ENCODE results near the gene FKBP2.
A peak's percentile ranks its signal among the peaks of the same experiment; 100 is the strongest.
"Not testable (repeated sequence)": the region's sequence is repeated elsewhere in the genome, so short reads cannot be mapped to it uniquely, and the experiment has no call there.

FKBP2 gene

DNA sequence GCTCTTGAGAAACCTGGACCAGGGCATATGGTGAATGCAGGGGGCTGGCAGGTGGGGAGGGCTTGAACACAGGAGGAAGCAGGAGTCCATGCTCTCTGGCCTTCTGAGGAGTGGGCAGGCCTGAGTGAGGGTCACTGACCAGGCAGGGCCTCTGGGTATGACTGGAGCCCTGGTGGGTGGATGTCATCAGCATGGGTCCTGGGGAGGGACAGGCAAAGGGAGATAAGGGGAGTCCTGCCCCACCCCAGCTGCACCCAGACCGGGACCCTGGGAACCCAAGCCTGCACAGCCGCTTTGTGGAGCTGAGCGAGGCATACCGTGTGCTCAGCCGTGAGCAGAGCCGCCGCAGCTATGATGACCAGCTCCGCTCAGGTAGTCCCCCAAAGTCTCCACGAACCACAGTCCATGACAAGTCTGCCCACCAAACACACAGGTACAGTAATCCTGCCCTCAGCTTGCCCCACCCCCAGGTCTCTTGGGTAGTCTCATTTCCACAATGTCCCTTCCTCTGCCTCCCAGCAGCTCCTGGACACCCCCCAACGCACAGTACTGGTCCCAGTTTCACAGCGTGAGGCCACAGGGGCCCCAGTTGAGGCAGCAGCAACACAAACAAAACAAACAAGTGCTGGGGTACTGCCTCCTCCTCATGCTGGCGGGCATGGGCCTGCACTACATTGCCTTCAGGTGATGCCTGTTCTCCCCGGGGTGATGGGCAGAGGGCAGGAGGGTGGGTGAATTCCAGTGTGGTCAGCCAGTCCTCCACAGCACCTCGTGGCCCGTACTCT, 8.5 kb upstream of the FKBP2 start:
- DNase-seq (ENCODE audit: extremely low read depth in 1 of 2, low read depth in 1 of 2) = no peak

DNA sequence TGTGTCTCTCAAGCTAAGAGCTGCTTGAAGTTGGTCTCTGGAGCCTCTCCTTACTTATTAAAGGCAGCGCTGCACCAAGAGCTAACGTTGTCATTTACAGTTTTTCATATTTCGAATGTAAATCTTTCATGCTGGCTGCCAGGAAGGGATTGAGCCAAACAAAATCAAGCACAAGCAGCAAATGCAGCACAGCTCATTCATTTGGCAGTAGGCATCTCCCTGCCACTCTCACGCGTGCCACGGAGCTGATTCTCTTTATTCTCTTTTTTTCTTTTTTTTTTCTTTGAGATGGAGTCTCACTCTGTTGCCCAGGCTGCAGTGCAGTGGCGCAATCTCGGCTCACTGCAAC, 8.0 kb upstream of the FKBP2 start:
- DNase-seq (ENCODE audit: extremely low read depth in 1 of 2, low read depth in 1 of 2) = no peak

DNA sequence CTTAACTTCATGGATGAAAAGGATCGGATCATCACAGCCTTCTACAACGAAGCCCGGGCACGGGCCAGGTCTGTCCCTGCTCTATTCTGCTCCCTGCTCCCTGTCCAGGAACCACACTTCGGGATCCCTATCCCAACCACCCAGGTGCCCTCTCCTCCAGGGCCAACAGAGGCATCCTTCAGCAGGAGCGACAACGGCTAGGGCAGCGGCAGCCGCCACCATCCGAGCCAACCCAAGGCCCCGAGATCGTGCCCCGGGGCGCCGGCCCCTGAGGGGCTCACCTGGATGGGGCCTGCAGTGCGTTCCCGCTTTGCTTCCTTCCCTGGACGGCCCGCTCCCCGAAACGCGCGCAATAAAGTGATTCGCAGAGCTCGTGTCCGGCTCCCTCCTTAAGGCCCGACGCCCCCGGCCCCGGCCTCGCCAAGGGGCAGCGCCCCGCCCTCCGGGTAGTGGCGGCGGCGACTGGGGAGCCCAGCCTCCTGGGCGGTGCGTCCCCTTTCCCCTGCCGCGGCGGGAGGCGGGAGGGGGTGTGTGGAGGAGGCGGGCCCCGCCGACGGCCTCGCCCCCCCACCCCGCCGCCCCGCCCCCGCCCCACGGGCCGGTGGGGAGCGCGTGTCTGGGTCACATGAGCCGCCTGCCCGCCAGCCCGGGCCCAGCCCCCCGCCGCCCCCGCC, 6.8 kb upstream of the FKBP2 start, which contains the start of gene VEGFB:
Gene VEGFB (plus strand): TSS at position 672 of the 674 bp plus-strand sequence. CDS start 250 bp downstream, outside the sequence.
- no peak for DNase-seq (ENCODE audit: extremely low read depth in 1 of 2, low read depth in 1 of 2)

DNA sequence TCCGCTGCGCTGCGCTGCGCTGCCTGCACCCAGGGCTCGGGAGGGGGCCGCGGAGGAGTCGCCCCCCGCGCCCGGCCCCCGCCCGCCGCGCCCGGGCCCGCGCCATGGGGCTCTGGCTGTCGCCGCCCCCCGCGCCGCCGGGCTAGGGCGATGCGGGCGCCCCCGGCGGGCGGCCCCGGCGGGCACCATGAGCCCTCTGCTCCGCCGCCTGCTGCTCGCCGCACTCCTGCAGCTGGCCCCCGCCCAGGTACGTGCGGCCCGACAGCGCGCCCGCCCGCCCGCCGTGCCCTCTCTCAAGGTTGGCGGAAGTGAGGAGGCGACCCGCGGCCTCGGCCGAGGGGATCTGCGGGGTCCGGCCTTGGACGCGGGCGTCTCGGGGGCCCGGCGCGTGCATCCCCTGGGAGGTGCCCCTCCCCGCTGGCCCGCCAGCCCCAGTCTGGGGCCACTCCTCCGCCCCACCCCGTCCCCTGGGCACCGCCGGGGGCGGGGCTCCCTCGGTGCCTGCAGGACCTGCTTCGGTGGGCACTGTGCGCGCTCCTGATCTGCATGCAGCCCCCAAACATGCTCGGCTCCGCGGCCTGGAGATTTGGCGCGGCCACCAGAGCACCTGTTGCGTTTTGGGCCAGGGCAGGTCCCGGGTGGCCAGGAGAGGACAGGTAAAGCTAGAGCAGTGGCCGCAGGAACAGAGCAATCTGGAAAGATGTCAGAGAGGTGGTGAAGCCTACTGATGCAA, 6.1 kb upstream of the FKBP2 start:
- no peak for DNase-seq (ENCODE audit: extremely low read depth in 1 of 2, low read depth in 1 of 2)

DNA sequence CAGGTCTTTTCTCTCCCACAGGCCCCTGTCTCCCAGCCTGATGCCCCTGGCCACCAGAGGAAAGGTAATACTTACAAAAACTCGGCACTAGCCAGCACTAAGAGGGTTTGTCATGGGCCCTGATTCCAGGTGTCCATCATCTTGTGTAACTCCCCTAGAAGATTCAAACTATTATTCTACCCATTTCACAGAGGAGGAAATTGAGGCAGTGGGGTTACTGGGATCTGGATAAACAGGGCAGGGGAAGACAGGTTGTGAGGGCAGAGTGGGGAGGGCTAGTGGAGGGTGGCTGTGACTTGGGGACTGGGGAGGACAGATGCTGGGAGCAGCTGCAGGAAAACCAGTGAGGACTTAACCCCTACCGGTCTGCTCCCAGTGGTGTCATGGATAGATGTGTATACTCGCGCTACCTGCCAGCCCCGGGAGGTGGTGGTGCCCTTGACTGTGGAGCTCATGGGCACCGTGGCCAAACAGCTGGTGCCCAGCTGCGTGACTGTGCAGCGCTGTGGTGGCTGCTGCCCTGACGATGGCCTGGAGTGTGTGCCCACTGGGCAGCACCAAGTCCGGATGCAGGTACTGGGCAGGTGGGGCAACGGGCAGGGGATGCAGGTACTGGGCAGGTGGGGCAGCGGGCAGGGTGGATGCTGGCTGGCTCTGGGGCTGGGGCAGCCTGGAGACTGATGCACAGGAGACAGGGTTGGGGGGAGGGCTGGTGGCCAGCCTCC, 5.3 kb upstream of the FKBP2 start:
- no peak for DNase-seq (ENCODE audit: extremely low read depth in 1 of 2, low read depth in 1 of 2)

DNA sequence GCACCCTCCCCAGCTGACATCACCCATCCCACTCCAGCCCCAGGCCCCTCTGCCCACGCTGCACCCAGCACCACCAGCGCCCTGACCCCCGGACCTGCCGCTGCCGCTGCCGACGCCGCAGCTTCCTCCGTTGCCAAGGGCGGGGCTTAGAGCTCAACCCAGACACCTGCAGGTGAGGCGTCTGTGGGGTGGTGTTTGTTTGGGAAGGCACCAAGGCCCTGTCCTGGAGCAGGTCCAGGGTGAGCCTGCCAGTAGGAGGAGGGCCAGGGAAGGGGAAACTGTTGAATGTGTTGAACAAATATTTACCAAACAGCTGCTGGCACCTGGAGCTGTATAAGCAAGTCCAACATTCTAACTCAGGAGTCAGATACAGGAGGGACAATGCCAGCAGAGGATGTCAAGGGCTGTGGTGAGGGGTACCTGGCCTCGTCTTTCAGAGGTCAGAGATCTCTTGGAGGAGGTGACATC, 3.4 kb upstream of the FKBP2 start:
- no peak for DNase-seq (ENCODE audit: extremely low read depth in 1 of 2, low read depth in 1 of 2)

DNA sequence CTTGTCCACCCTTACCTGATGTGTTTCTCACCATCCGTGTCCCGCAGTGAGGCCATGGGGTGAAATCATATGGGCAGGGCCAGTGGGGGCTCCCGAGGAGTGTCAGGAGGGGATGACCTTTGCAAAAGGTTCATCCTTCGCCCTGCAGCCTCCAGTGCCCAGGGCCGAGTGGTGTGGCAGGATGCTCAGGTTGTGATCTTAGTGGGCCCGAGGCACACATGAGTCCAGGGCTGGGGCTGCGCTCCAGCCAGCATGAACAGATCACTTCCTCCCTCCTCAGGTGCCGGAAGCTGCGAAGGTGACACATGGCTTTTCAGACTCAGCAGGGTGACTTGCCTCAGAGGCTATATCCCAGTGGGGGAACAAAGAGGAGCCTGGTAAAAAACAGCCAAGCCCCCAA, 2.8 kb upstream of the FKBP2 start:
- DNase-seq (ENCODE audit: extremely low read depth in 1 of 2, low read depth in 1 of 2) = no peak

DNA sequence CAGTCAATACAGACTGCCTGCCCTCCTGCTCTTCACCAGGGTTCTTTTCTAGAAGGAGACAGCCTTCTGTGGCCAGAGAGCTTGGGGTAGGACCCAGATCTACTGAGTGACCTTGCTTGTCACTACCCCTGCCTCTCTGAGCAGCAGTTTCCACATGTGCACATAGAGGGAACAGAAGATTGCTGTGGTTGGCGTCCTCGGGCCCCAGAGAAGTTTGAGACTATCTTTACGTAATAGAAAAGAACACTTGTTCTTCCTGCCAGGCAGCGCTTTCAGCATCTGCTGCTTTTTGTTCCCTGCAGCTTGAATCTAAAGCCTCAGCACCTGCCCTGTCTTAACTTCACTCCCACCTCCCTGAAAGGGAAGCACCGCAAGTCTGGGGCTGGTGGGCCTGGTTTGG, 1.9 kb upstream of the FKBP2 start:
- DNase-seq (ENCODE audit: extremely low read depth in 1 of 2, low read depth in 1 of 2) = no peak

DNA sequence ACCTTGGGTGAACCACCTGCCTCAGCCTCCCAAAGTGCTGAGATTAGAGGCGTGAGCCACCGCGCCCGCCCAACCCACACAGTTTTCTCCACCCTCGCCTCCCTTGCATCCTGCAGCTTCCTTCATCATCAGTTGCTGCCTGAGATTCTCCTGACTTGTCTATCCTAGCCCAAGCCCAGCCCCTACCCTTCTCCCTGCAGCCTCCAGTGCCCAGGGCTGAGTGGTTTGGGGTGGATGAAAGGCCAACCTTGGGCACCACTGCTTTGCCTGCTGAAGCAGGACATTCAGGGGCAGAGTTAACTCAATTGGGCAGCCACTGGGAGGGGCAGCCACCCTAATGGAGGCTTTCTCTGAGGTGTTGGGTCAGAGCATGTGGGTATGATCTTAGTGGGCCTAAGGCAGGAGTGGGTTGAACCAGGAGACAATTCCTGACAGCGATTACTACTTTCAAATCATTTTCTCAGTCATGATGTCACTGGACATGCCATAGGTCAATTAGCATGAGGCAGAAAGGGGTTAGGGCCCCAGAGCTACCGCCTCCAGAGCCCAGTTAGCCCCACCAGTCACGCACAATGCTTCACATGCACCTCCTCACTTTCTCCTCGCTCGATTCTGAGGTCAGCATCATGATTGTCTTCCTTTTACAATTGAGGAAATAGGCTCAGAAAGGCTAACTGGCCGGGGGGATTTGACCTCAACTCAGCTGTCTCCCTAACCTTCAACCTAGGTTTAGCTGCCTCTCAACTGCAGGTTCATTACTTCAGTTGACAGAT, 1.0 kb upstream of the FKBP2 start:
- no peak for DNase-seq (ENCODE audit: extremely low read depth in 1 of 2, low read depth in 1 of 2)

DNA sequence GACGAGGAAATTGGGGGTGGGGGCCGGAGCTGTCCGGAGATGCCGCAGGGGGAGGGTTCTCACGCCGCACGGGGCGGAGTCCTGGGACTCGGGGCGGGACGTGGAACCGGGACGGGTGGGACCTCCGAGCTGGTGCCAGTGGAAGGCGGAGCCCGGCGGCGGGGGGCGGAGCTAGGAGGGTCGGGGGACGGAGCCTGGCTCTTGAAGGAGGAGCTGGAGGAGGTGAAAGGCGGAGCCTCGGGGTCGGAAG, 271 bp downstream of the FKBP2 start:
- peak in 1 of 2 donors; percentile 99 for DNase-seq (ENCODE audit: extremely low read depth in 1 of 2, low read depth in 1 of 2)

DNA sequence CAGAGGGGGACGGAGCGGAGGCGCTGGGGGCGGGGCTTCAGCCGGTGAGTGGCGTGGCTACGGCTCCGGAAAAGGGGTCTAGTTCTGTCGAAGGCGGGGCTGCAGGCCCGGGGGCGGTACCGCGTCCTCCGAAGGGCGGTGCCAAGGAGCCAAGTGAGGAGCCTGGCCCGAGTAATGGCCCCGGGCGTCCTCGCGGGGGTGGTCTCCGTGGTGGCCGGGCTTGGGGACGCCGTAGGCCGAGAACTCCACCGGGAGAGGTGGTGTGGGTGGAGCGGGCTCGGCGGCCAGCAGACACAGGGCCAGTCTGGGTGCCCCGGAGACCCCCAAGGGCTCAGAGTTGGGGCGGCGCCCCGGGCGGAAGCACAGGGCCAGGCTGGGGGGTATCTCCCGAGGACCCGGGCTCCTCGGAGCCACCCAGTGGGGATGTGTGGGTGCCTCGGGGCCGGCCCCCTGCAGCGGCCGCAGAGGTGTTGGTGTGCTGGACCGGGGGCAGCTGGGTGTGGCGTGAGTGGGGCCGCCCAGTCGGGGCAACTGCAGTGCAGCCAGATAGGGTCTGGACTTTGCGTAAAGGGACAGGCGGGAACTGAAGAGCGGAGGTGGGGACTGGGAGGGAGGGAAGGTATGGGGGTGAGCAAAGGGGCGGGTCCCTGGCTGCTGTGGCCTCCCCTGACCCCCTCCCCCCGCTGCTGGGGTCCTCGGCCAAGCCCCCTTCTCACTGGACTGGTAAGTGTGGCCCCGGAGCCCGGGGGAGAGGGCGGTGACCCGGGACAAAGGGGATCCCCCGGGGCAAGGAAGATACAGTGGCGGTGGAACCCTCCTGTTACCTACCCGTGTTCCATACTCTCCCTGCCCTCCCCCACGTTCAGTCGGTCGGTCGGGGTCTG, 838 bp downstream of the FKBP2 start:
- peak in 1 of 2 donors; percentile 99 for DNase-seq (ENCODE audit: extremely low read depth in 1 of 2, low read depth in 1 of 2)

DNA sequence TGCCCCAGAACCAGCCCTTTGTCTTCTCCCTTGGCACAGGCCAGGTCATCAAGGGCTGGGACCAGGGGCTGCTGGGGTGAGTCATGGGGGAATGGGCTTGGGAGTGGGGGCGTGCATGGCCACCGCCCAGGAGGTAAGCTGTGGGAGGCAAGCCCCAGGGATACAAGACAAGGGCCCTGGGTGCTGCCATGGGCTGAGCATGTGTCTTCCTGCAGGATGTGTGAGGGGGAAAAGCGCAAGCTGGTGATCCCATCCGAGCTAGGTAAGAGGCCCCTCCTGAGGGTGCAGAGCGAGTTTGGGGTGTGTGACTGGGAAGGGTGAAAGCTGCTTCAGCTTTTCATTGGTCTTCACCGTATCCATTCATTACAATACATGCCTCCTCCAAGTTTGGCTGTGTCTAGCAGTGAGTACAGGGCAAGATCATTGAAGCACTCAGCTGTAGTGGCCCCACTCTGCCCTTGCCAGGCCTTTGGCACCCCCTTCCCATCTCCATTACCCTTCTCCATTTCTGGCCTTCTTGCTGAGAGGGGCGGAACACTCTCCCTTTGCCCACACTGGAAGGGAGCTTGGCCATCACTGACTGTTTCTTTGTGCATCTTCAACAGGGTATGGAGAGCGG, 2.5 kb downstream of the FKBP2 start:
- DNase-seq (ENCODE audit: extremely low read depth in 1 of 2, low read depth in 1 of 2) = no peak

DNA sequence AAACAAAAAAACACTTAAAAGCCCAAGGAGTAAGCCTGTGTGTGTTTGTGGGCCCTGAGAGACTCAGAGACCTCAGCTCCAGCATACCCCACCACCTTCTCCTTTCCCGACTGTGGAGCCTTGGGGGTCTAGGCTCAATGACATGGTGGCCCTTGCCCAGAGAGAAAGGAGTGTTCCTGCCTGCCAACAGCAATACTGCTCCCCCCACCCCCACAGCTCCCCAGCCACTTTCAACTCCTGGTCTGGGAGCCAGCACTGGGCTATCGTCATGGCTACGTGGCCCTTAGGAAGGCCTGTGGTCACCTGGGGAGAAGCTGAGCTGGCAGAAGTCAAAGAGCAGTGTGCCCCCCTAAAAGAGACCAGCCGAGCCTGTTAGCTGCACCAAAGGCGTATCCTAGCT, 3.2 kb downstream of the FKBP2 start:
- no peak for DNase-seq (ENCODE audit: extremely low read depth in 1 of 2, low read depth in 1 of 2)

DNA sequence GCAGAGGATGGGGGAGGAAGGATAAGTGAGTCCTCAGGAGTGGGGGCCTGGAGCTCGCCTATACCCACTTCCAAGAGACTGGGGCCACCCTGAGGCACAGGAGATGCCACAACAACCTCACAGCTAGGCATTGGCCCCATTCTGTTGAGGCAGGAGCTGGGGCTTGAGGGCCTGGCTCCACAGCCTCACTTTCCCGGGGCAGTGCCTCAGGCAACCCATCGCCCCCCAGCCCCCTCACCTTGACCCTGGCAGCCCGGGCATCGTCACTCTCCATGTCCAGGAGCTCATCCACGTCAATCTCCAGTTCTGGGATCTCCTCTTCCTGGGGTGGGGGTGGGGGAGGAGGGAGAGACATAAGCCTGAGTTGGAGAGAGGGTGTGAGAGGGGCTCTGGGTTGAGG, 4.1 kb downstream of the FKBP2 start:
- DNase-seq (ENCODE audit: extremely low read depth in 1 of 2, low read depth in 1 of 2) = no peak

DNA sequence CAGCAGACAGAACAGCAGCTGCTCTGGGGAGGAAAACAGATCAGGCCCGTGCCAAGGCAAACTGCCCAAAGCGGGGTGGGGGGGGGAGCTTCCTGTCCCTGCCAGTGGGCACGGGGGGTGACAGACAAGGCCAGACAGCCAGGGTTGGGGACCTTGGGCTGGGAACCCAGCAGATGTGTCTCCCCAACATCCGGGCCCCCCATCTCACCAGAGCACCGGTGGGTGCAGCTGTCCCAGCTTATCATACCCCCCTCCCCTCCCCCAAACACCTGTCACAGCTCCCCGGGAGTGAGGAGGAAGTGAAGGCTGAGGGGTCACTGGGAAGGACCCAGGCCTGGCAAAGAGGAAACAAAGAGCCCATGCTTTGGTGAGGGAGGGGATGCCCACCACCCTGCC, 4.5 kb downstream of the FKBP2 start:
- DNase-seq (ENCODE audit: extremely low read depth in 1 of 2, low read depth in 1 of 2) = no peak

DNA sequence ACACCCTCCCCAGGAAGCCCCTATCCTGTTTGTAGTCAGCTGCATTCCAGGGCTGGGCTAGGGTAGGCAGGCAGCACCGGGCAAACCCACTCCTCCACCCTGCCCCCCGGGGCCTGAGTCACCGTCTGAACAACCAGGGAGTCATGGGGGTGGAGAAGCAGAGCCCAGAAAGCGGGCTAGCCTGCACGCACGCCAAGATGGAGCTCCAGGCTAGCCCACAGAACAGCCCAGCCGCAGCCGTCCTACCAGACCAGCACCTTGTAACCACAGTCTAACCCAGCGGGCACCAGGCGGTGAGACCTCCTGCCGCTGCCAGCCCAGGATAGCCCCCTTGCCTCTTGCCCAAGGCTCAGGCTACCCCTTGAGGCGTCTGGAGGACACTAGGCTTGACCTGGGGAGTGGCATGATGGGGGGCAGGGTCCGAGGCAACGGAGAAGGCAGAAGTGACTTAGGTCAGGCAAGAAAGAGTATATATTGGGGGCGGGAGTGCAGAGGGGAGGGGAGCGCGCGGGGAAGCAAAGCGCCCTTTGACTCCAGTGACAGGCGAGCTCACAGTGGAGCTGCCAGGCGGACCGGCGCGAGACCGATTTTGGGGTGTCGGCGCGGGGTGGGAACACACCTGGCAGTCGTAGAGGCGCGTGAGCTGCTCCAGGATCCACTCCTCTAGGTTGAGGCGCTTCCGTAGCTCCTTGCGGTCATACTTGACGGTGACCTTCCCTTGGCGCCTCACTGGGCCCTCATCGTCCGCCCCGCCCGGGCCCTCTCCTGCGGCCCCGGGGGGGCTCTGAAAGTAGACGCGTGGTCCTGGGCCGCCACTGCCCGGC, 5.1 kb downstream of the FKBP2 start:
- DNase-seq (ENCODE audit: extremely low read depth in 1 of 2, low read depth in 1 of 2) = peak in 1 of 2 donors; percentile 78

DNA sequence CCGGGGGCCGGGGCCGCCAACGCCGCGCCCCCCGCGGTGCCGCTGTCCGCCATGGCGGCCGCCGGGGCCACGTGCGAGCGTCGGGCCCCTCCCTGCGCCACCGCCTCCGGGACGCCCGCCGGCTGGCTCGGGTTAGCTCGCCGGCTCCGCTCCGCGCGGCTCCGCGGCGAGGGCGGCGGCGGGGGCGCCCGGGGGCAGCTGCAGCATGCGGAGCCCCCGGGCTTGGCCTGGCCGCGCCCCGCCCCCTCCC, 5.7 kb downstream of the FKBP2 start:
- DNase-seq (ENCODE audit: extremely low read depth in 1 of 2, low read depth in 1 of 2) = not testable (repeated sequence)

DNA sequence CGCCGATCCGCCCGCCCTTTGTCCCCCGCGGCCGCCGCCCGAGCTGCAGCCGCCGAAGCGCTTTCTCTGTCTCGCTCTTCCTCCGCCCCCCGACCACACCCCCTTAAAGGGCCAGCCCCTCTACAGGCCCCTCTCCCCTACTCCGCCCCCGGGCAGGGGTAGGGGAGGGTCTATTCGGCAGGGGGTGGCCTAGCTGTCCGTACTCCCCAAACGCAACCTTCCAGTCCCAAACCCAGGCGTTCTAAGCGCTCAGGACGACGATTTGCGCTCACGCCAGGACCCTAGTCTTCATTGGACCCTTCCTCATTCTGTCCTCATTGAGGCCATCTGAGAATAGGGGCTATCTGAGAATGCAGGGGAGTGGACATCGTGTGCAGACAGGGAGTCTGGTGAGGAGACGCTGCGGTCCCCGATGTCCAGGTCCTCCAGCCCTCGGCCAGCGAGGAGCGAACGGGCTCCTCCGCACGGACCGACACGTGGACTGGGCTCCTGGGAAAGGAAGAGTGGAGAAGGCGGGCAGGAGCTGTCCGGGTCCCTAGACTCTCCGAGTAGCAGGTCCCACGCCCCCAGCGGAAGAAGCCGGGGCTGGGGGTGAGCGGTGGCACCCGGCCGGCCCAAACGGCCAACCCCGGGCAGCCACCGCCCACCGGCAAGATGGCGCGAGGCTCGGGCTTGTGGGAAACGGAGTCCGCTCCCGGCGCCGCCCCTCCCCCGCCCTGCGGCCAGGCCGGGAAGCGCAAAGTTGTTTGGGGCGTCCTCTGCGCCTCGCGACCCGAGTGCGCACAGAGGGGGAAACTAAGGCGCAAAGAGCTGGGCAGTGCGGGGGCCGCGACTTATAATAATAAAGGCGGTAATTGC, 6.2 kb downstream of the FKBP2 start, which contains the start of gene PPP1R14B:
Gene PPP1R14B (minus strand): TSS at position 73 of the 858 bp plus-strand sequence. CDS start 270 bp downstream, outside the sequence.
- peak in 1 of 2 donors; percentile 78 for DNase-seq (ENCODE audit: extremely low read depth in 1 of 2, low read depth in 1 of 2)

Measured in stimulated activated CD8-positive, alpha-beta memory T cell treated with anti-CD3 and anti-CD28 coated beads, Interleukin-7, amount 100 ng/mL, for 48 hours (primary cell).